Stimulated activated CD4-positive, alpha-beta T cell treated with anti-CD3 and anti-CD28 coated beads, TNF-alpha, amount 100 ng/mL, for 24 hours (primary cell): ENCODE data around the gene IGFBP2.
"Not testable (repeated sequence)": the region's sequence is repeated elsewhere in the genome, so short reads cannot be mapped to it uniquely, and the experiment has no call there.

Experiments
- DNase-seq, 3 experiments: peaks; one replicate each; pipeline ENCODE4 v3.0.0-alpha.2; 2020; ENCODE audit warnings: low read depth in 3 of 3

The IGFBP2 gene

GRCh38 chr2:216632952-216633615 is at the start of gene IGFBP2:
Gene IGFBP2 (plus strand): TSS chr2:216633420. CDS start chr2:216633524, 104 bp downstream.
- peak in 1 of 3 experiments; percentile 52 for DNase-seq

DNA sequence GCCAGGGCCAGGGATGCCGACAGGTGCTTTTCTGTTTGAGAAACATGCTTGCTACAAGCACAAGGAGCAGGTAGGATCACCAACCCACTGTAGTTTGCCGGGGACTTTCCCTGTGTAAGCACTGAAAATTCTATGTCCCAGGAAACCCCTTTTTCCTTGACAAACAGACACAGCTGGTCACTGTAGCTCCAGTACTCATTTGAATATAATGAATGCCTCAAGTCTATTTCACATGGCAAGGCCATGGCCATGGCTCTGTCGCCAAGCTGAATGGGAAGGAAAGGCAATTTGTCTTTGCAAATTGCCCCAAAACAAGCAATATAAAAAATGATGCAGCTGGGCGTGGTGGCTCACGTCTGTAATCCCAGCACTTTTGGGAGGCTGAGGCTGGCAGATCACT is 49.6 kb upstream of the IGFBP2 start:
- no peak for DNase-seq

GRCh38 chr2:216584112-216584511 is 49.1 kb upstream of the IGFBP2 start:
- no peak for DNase-seq

- DNase-seq = no peak
Measured at GRCh38 chr2:216585441-216585840, 47.8 kb upstream of the IGFBP2 start.

- DNase-seq = no peak
Measured at GRCh38 chr2:216588861-216589710, 44.1 kb upstream of the IGFBP2 start.

- no peak for DNase-seq
Measured at GRCh38 chr2:216589791-216590190, 43.4 kb upstream of the IGFBP2 start.

GRCh38 chr2:216590780-216591179 is 42.4 kb upstream of the IGFBP2 start:
- no peak for DNase-seq

DNA sequence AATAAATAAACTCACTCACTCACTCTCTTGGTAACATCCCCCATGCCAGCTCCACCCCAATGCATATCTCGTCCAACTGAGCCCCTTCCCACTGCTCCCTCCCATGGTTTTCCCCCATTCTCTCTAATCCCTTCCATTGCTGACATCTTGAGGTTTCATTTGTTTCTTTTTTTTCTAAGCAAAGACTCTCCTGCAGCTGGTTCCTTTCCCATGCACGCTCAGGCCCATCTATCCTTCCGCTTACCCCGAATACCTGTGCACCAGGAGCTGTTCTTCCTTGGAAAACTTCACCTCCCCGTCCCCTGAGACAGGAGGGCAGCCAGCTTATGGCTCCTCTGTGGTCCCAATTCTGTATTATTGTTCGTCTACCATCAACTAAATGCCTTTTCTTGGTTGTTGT is 41.7 kb upstream of the IGFBP2 start:
- DNase-seq = no peak

GRCh38 chr2:216594081-216594480 is 39.1 kb upstream of the IGFBP2 start:
- DNase-seq = no peak

GRCh38 chr2:216596236-216596979 is 36.8 kb upstream of the IGFBP2 start:
- no peak for DNase-seq

DNA sequence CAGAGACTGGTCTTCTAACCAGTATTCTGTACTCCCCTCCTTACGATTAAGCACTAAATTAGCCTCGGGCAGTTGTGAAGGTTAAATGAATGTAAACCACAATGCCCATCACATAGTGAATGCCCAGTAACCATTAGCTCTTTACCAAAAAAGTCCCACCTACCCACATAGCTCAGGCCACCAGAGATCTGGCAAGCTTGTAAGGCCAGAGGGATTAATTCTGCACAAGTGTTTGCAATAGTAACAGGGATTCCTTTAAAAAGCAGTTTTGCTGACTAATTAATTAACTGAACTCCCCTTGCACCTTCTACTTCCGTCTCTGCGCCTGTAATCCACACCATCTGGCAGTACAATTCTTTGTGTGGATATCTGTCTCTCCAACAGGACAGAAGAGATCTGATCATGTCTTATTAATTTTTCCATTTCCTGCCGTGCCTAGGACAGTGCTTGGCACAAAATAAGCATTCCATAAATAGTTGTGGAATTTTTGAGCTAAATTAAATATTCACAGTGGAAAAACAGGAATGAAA is 36.2 kb upstream of the IGFBP2 start:
- no peak for DNase-seq

GRCh38 chr2:216597825-216598224 is 35.4 kb upstream of the IGFBP2 start:
- DNase-seq = not testable (repeated sequence)

DNA sequence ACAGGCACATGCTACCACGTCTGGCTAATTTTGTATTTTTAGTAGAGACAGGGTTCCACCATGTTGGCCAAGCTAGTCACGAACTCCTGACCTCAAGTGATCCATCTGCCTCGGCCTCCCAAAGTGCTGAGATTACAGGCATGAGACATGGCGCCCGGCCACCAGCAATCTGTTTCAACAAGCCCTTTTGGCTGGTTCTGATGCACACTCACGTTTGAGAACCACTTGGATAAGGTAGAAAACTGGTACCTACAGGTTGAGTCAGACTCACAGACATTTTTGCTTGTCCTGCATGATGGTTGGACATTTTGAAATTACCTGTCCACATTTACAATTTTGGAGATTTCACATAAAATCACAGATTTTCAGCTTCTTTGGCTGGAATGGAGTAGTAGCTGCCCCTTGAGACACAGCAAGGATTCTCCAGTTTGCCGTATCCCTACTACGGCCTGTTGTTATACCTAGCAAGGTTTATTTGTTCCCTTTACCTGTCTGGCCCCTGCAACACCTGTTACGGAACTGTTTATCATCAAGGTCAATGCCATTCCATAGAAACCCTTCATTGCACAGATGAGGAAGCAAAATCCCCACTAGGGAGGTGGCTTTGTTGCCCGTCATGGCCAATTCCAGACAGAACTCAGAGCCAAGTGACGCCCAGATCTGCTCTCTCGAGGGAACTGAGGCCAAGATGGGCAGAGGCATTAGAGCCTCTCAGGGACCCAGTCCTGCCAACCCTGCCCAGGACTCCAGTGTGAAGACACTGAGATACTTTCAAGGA is 31.4 kb upstream of the IGFBP2 start:
- DNase-seq = no peak

DNA sequence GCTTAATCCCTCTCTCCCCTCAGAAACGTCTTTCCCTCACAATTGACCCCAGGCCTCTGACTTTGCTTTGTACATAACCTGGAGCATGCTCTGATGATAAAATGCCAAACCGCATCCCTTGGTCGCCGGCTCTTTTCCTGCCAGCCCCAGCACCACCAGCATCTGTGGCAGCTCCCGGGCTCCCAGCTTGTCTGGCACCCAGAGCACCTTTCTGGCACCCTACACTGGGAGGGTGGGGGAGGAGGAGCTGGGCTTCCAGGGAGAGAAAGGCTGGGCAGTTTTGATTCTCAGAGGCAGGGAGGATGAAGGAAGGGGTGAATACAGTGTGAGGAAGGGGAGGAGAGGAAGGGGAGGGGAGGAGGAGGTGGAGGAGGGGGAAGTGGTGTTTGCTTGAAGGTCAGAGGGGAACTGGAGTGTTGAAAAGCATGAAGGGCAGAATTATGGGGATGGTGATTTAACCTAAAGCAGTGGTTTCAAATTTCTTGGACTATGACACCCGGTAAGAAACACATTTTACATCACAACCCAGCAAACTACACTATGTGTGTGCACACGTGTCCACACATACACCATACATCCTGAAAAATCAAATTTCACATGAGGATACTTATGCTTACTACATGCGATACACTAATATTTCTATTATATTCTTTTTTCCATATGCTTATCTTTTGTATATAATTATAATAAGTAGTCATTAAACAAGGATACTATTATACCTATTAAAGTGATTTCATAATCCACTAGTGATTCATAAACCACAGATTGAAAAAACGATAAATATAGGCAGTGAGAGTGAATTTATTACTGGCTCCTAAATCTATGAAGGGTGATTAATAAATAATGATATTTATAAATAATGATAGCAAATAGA is 30.0 kb upstream of the IGFBP2 start:
- DNase-seq = no peak

GRCh38 chr2:216603884-216604245 is 29.4 kb upstream of the IGFBP2 start:
- DNase-seq = no peak

DNA sequence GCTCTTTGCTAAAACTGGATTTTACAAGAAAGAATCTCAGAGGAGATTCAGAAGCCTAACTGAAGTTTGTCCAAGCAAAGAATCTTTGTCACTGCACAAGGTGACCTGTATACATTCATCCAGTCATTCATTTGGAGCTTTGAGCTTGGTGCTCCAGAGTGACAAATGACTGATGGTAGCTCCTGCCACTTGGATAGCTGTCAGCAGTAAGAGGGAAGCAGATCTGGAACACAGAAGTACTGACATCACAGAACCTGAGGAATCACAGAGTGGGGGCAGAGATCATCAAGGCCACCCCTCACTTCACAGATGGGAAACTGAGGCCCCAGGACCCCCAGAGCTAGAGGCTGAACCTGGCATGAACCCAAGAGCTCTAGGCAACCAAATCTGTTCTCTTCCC is 28.8 kb upstream of the IGFBP2 start:
- DNase-seq = no peak

DNA sequence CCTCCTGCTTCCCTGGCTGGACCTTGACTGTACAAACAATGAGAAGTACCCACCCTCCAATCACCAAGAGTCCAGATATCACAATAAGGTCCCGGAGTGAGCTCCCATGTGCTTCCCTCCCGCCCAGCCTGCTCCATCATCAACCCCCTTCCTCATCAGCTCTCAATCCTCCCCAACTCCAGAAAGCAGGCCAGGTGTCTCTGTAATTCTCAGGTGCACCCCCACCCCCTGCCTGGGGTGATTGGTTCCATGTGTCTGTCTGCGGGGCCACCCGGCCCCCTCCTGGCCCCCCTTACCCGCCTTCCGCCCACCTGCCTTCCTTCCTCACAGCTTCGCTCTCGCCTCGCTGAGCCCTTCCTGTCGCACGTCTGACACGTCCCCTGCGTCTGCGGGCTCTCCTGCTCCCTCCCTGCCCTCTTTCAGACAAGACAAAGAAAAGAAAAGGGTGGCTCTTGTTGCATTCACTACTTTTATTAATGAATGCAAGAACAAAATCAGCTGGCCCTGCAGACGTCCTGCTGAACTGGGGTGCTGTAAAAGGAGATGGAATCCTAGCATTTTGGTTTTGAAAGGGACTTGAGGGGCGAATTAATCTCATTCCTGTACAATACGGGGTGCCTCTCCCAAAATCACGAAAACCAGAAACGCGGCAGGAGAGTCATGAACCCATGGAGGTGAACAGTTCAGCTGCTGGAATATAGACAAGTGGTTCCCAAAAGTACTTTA is 26.5 kb upstream of the IGFBP2 start:
- DNase-seq = peak in 2 of 3 experiments; percentile 17 to 79

- no peak for DNase-seq
Measured at GRCh38 chr2:216607277-216607560, 26.0 kb upstream of the IGFBP2 start.

DNA sequence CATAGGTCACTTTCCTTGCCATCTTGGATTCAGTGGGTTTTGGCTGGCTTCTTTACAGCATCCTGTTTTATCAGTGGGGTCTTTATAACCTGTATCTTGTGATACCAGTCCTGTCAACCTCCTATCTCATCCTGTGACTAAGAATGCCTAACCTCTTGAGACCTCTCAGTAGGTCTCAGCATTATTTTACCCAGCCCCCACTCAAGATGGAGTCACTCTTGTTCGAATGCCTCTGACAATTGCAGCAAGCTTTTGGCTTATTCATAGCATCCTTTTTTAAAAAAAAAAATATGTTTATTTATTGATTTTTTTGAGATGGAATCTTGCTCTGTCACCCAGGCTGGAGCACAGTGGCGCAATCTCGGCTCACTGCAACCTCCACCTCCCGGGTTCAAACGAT is 24.7 kb upstream of the IGFBP2 start:
- no peak for DNase-seq
